Brain microvascular endothelial cell (primary cell): ENCODE results near the gene MYL6.

Experiments
- DNase-seq: peaks from one replicate; pipeline ENCODE4 v3.0.0-alpha.2; 2020
- H3K27ac ChIP-seq: fragments of 250-450 bp; sonication (Bioruptor Pico); 2 replicates; pipeline ENCODE4 v1.5.1; 2020; ENCODE audit warnings: mild to moderate bottlenecking, moderate library complexity
- H3K27me3 ChIP-seq: fragments of 250-450 bp; sonication (Bioruptor Pico); replicated peaks from 2 replicates; pipeline ENCODE4 v1.5.1; 2020; ENCODE audit warnings: mild to moderate bottlenecking
- H3K36me3 ChIP-seq: fragments of 250-450 bp; sonication (Bioruptor Pico); replicated peaks from 2 replicates; pipeline ENCODE4 v1.5.1; 2020; ENCODE audit warnings: mild to moderate bottlenecking
- H3K4me3 ChIP-seq: 2 replicates; pipeline ENCODE4 v1.5.1; 2011; ENCODE audit warnings: low read depth, mild to moderate bottlenecking, control low read depth, low read length, moderate library complexity
- in situ Hi-C: cut with HindIII; loops from 2 replicates; pipeline ENCODE4 v1.10.0; 2017; ENCODE audit warnings: low sequenced_read_pairs, low pct_ligation_motif_present
- TF ChIP-seq, protein P1 (sequence below): IDR thresholded peaks from 2 replicates; pipeline ENCODE4 v1.5.1; 2011; ENCODE audit warnings: low read depth, mild to moderate bottlenecking, moderate library complexity, low read length, control low read depth, inconsistent platforms; ENCODE audit errors: missing control alignments

The MYL6 gene

DNA sequence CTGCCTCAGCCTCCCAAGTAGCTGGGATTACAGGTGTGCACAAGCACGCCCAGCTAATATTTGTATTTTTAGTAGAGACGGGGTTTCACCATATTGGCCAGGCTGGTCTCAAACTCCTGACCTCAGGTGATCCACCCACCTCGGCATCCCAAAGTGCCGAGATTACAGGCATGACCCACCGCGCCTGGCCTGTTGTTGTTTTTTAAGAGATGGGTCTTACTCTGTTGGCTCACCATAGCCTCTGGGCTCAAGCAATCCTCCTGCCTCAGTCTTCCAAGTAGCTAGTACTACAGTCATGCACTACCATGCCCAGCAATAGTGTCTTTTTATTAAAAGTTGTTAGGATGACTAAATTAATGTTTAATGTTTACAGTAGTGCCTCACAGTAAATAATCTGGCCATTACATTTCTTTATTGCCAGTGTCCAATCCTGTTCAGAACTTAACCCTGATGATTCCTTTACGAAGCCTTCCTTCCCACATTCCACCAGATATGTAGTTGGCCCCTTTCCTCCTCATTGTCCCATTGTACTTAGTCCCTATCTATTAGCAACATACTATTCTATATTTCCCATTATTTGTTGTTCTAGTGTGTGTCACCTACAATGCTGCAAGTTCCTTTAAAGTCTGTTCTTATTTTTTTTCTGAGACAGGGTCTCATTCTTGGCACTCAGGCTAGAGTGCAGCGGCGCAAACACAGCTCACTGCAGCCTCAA lies 39.9 kb downstream of the MYL6 start:
- TF ChIP-seq, protein P1, sequence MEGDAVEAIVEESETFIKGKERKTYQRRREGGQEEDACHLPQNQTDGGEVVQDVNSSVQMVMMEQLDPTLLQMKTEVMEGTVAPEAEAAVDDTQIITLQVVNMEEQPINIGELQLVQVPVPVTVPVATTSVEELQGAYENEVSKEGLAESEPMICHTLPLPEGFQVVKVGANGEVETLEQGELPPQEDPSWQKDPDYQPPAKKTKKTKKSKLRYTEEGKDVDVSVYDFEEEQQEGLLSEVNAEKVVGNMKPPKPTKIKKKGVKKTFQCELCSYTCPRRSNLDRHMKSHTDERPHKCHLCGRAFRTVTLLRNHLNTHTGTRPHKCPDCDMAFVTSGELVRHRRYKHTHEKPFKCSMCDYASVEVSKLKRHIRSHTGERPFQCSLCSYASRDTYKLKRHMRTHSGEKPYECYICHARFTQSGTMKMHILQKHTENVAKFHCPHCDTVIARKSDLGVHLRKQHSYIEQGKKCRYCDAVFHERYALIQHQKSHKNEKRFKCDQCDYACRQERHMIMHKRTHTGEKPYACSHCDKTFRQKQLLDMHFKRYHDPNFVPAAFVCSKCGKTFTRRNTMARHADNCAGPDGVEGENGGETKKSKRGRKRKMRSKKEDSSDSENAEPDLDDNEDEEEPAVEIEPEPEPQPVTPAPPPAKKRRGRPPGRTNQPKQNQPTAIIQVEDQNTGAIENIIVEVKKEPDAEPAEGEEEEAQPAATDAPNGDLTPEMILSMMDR: no peak
- in situ Hi-C loops: no loop called here
- Histone ChIP-seq H3K27ac (no peak overlapping the region), H3K36me3 (no peaks in the 10 kb centered on the region), H3K4me3 (no peak overlapping the region), H3K27me3 (no peaks in the 10 kb centered on the region)
- DNase-seq: no peak

DNA sequence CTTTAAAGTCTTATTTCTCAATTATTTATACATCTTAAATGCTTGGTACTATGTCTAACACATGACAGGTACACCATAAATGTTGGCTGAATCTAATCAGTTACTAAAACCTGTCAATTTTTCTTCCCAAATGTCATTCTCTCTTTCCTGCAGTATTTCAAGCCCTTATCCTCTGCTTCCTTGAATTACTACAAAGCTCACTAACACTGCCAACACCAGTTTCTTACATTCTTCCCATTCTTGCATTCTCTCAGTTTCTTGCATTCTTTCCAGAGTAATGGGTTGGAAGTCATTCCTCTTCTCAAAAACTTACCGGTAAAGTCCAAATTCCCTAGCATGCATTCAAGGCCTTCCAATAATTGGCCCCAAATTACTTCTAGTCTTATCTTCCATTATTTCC lies 40.7 kb downstream of the MYL6 start:
- Histone ChIP-seq H3K4me3 (no peak overlapping the region), H3K27ac (no peak overlapping the region), H3K36me3 (peaks cover under 1% of the 10 kb centered on the region), H3K27me3 (no peaks in the 10 kb centered on the region)
- no peak for DNase-seq
- TF ChIP-seq, protein P1: no peak
- in situ Hi-C loops: no loop called here

DNA sequence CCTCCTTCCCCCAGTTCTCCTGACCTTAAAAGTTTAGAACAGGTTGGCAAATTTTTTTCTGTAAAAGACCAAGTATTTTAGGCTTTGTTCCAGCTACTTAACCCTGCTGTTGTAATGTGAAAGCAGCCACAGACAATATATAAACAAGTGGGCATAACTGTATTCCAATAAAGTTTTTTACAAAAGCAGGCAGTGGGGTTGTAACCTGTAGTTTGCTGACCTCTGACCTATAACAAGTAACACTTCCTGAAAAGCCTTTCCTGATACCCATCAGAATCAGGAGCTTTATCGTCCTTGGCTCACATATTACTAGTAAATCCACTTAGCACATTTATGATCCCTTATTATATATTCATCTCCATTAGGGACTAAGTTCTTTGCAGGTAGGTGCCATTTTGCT lies 44.2 kb downstream of the MYL6 start:
- H3K27ac ChIP-seq: no peak overlapping the region
- H3K36me3 ChIP-seq: peaks cover 34% of the 10 kb centered on the region
- no peaks in the 10 kb centered on the region for H3K27me3 ChIP-seq
- H3K4me3 ChIP-seq: no peak overlapping the region
- TF ChIP-seq, protein P1: no peak
- DNase-seq: no peak
- in situ Hi-C loops: no loop called here

DNA sequence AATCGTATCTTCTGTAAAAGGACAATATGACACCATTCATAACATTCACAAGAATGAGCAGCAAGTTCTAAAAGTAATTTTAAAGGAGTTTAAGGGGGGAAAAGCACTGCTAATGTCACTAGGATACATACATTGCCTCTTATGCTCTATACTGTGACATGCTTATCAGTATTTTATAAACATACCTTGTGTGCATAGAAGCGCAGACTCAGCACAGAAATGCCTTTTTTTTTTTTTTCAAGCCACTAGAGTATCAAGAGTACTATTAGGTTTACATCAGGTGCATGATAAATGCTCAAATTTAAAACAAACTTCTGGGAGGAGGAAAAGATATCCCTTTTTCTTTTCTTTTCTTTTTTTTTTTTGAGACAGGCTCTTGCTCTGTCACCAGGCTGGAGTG lies 44.7 kb downstream of the MYL6 start:
- no peaks in the 10 kb centered on the region for H3K27me3 ChIP-seq
- peaks cover 38% of the 10 kb centered on the region for H3K36me3 ChIP-seq
- in situ Hi-C loops: no loop called here
- DNase-seq: no peak
- H3K4me3 ChIP-seq: no peak overlapping the region
- TF ChIP-seq, protein P1: no peak
- H3K27ac ChIP-seq: no peak overlapping the region

DNA sequence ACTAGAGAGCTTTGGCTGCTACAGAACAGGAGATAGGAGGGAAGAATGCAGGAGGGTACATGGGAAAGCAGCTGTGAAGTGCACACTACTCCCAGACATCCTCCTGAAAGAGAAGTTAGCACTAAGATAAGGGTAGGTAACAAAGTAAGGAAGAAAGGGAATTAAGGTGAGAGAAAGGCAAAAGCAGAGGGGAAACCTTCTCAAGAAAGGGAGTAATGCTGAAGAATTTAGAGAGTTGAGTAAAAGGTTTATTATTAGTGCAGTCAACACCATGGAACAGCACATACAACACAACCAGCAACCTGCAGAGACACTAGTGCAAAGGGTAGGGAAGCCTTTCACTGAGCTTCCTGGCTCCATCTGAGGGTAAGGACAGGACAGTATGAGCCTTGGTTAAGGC lies 46.1 kb downstream of the MYL6 start:
- in situ Hi-C loops: no loop called here
- no peak for DNase-seq

More for the DNA sequence above, 46.1 kb downstream of the MYL6 start:
- Histone ChIP-seq H3K4me3 (no peak overlapping the region), H3K27me3 (no peaks in the 10 kb centered on the region), H3K27ac (no peak overlapping the region), H3K36me3 (peaks cover 43% of the 10 kb centered on the region)
- TF ChIP-seq, protein P1: no peak
